CD8-positive, alpha-beta memory T cell (primary cell): Measurements from ENCODE around the gene ITGB5. TPM values are rescaled to one million over a fixed set of nuclear protein-coding genes. Genes with fewer than 3 reads are reported as not detected.
A peak's percentile ranks its signal among the peaks of the same experiment; 100 is the strongest.

Experiments used
- CTCF ChIA-PET: fragments of 350-600 bp; sonication (Branson Sonifier 250); formaldehyde crosslinking; loops from one replicate; lab custom pipeline; 2021; ENCODE audit warnings: antibody characterized with exemption; lab: Charles Lee
- POLR2A ChIA-PET: fragments of 350-600 bp; sonication (Branson Sonifier 250); formaldehyde crosslinking; loops from one replicate; lab custom pipeline; 2021; ENCODE audit warnings: antibody characterized with exemption; lab: Charles Lee
- DNase-seq, 5 donors: peaks; one replicate each; pipeline versions ENCODE4 v3.0.0 to v3.0.0-alpha.2; 2020 to 2022; ENCODE audit warnings: mixed read lengths in 1 of 5
- H3K27ac ChIP-seq: one replicate; pipeline ENCODE4 v1.7.0; 2013; ENCODE audit warnings: low read depth, mild to moderate bottlenecking, low read length, moderate library complexity
- H3K27me3 ChIP-seq: 2 replicates; pipeline ENCODE4 v1.7.0; 2013; ENCODE audit warnings: low read length, mild to moderate bottlenecking; ENCODE audit not compliant: insufficient read depth, poor library complexity, severe bottlenecking
- H3K36me3 ChIP-seq: 2 replicates; pipeline ENCODE4 v1.7.0; 2013; ENCODE audit warnings: mild to moderate bottlenecking, low read length, moderate library complexity; ENCODE audit not compliant: insufficient read depth
- H3K4me1 ChIP-seq: 2 replicates; pipeline ENCODE4 v1.7.0; 2013; ENCODE audit warnings: mild to moderate bottlenecking, low read length, moderate library complexity; ENCODE audit not compliant: insufficient read depth
- H3K4me3 ChIP-seq: 2 replicates; pipeline ENCODE4 v1.7.0; 2013; ENCODE audit warnings: mild to moderate bottlenecking, low read length
- H3K9me3 ChIP-seq: 2 replicates; pipeline ENCODE4 v1.7.0; 2013; ENCODE audit warnings: mild to moderate bottlenecking, low read length
- H3K27ac Mint-ChIP-seq, 8 donors: one replicate each; pipeline ENCODE4 v1.8.0; 2020 to 2021; ENCODE audit warnings: mixed read lengths in 8 of 8, mild to moderate bottlenecking in 6 of 8, inconsistent platforms in 3 of 8, moderate library complexity in 3 of 8
- H3K27me3 Mint-ChIP-seq, 2 donors: one replicate each; pipeline ENCODE4 v1.8.0; 2020 to 2021; ENCODE audit warnings: mixed read lengths in 2 of 2, mild to moderate bottlenecking in 1 of 2, moderate library complexity in 1 of 2
- H3K36me3 Mint-ChIP-seq, 3 donors: one replicate each; pipeline ENCODE4 v1.8.0; 2020 to 2021; ENCODE audit warnings: mixed read lengths in 3 of 3, inconsistent platforms in 1 of 3, mild to moderate bottlenecking in 1 of 3
- H3K4me1 Mint-ChIP-seq, 3 donors: one replicate each; pipeline ENCODE4 v1.8.0; 2020 to 2021; ENCODE audit warnings: mixed read lengths in 3 of 3, inconsistent platforms in 1 of 3, mild to moderate bottlenecking in 1 of 3
- H3K4me3 Mint-ChIP-seq, 7 donors: one replicate each; pipeline ENCODE4 v1.8.0; 2020 to 2021; ENCODE audit warnings: mixed read lengths in 7 of 7, mild to moderate bottlenecking in 6 of 7, moderate library complexity in 4 of 7, inconsistent platforms in 2 of 7
- H3K9me3 Mint-ChIP-seq, 5 donors: one replicate each; pipeline ENCODE4 v1.8.0; 2020 to 2022; ENCODE audit warnings: mixed read lengths in 5 of 5, mild to moderate bottlenecking in 3 of 5, moderate library complexity in 2 of 5, inconsistent platforms in 1 of 5
- polyA plus RNA-seq: library from polyadenylated mRNA; unstranded; fragments of 300-500 nt; fragmentation: Illumina TruSeq; gene quantifications from one replicate; pipeline ENCODE4 v1.2.3, GENCODE V29; 2021
- total RNA-seq, 2 experiments: library from RNA; stranded (reverse); gene quantifications; one replicate each; pipeline ENCODE4 v1.2.3, GENCODE V29; 2021

The ITGB5 gene
- total and polyA plus RNA-seq, 3 experiments from 2014 or later = 0.62 to 3.3 (median 2.0) TPM

GRCh38 chr3:124845406-124845805 lies 41.8 kb downstream of the ITGB5 start:
- POLR2A ChIA-PET = no interaction called here
- CTCF ChIA-PET = interaction anchor here (1.5 kb wide), 1 partner anchor 56 kb away, joined by 4 read pairs; no protein-coding TSS in a partner anchor

DNA sequence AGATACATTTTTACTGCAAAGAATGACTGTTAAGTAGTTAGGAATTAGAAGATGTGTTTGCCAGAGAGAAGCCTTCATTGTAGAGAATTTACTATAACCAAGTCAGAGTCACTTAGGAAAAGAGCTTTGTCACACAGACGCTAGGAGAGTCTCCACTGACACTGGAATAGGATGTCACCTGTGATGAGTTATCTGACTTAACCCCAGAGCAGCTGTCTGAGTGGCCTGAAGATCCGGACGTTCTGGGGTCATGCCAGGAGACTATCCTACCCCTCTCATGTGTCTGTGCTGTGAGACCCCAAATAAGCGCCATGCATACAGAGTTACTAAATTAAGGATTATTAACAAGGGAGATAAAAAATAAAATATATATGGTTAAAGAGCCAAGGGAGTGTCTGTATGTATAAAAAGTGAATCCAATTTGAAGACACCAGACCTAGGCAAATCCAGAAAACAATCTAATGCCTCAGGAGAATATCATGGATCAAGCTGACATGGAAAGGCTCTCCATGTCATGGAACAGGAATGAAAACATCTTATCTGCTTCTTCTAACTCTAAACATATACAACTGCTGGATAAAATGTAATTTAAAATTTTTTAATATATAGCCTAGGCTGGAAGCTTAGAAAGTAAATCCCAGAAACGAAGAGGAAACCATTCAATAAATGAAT lies 43.5 kb downstream of the ITGB5 start:
- Mint-ChIP-seq H3K9me3 (no peaks in the 10 kb centered on the region), H3K27ac (peak overlapping the region in 1 of 8 donors; percentile 41), H3K27me3 (peaks cover 6 to 10% of the 10 kb centered on the region in 2 donors), H3K4me1 (no peaks in the 10 kb centered on the region), H3K4me3 (no peak overlapping the region), H3K36me3 (peaks cover 0 to 2% (median 0%) of the 10 kb centered on the region in 3 donors)
- H3K4me1 ChIP-seq = no peaks in the 10 kb centered on the region
- POLR2A ChIA-PET = no interaction called here
- H3K27me3 ChIP-seq = no peaks in the 10 kb centered on the region
- H3K27ac ChIP-seq = no peak overlapping the region
- no peak overlapping the region for H3K4me3 ChIP-seq
- no peak for DNase-seq
- H3K9me3 ChIP-seq = no peaks in the 10 kb centered on the region
- H3K36me3 ChIP-seq = no peaks in the 10 kb centered on the region
- CTCF ChIA-PET = interaction anchor here (0.7 kb wide), 1 partner anchor 422 kb away, joined by 4 read pairs; no protein-coding TSS in a partner anchor

More at GRCh38 chr3:124845406-124845805, 41.8 kb downstream of the ITGB5 start:
- H3K36me3 Mint-ChIP-seq = peaks cover 0 to 2% (median 0%) of the 10 kb centered on the region in 3 donors
- Histone ChIP-seq H3K27ac (no peak overlapping the region), H3K36me3 (no peaks in the 10 kb centered on the region), H3K4me1 (no peaks in the 10 kb centered on the region), H3K9me3 (no peaks in the 10 kb centered on the region), H3K27me3 (no peaks in the 10 kb centered on the region), H3K4me3 (no peak overlapping the region)
- H3K4me1 Mint-ChIP-seq = no peaks in the 10 kb centered on the region
- no peak overlapping the region for H3K27ac Mint-ChIP-seq
- no peak for DNase-seq
- peaks cover 9 to 17% of the 10 kb centered on the region in 2 donors for H3K27me3 Mint-ChIP-seq
- H3K4me3 Mint-ChIP-seq = no peak overlapping the region
- no peaks in the 10 kb centered on the region for H3K9me3 Mint-ChIP-seq

GRCh38 chr3:124843047-124843446 lies 44.1 kb downstream of the ITGB5 start:
- H3K4me3 ChIP-seq = no peak overlapping the region
- ChIA-PET POLR2A (no interaction called here), CTCF (no interaction called here)
- no peak for DNase-seq
- Mint-ChIP-seq H3K36me3 (peaks cover 0 to 2% (median 0%) of the 10 kb centered on the region in 3 donors), H3K27ac (no peak overlapping the region), H3K27me3 (peaks cover 5 to 10% of the 10 kb centered on the region in 2 donors), H3K4me1 (no peaks in the 10 kb centered on the region), H3K4me3 (no peak overlapping the region), H3K9me3 (no peaks in the 10 kb centered on the region)
- H3K27ac ChIP-seq = no peak overlapping the region
- no peaks in the 10 kb centered on the region for H3K4me1 ChIP-seq
- no peaks in the 10 kb centered on the region for H3K9me3 ChIP-seq
- no peaks in the 10 kb centered on the region for H3K36me3 ChIP-seq
- H3K27me3 ChIP-seq = no peaks in the 10 kb centered on the region

DNA sequence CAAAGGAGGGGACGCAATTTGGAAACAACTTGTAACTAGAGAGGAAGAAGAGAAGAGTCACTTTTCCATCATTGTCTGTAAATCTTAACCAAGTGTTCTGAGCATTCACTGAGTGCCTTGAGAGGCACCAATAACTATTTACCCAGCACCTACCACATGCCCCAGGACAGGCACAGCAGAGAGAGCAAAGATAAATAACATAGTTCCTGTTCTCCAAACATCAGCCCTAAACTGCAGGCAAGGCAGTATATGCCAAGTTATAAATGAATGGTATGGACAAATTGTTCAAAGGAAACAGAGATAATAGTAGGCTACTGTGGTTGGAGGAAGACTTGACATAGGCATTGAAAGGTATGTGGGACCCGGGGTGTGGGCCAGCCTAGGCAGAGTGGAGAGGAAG lies 45.6 kb downstream of the ITGB5 start:
- POLR2A ChIA-PET = no interaction called here
- CTCF ChIA-PET = no interaction called here
- no peak for DNase-seq
- Histone ChIP-seq H3K4me3 (no peak overlapping the region), H3K9me3 (no peaks in the 10 kb centered on the region), H3K27ac (no peak overlapping the region), H3K36me3 (no peaks in the 10 kb centered on the region), H3K4me1 (no peaks in the 10 kb centered on the region), H3K27me3 (no peaks in the 10 kb centered on the region)
- H3K9me3 Mint-ChIP-seq = no peaks in the 10 kb centered on the region
- peaks cover 4 to 10% of the 10 kb centered on the region in 2 donors for H3K27me3 Mint-ChIP-seq
- H3K36me3 Mint-ChIP-seq = peaks cover 0 to 2% (median 0%) of the 10 kb centered on the region in 3 donors
- no peak overlapping the region for H3K27ac Mint-ChIP-seq
- H3K4me3 Mint-ChIP-seq = no peak overlapping the region
- peaks cover 5 to 10% (median 10%) of the 10 kb centered on the region in 3 donors for H3K4me1 Mint-ChIP-seq

GRCh38 chr3:124840331-124840730 lies 46.8 kb downstream of the ITGB5 start:
- H3K36me3 Mint-ChIP-seq = peaks cover 0 to 2% (median 0%) of the 10 kb centered on the region in 3 donors
- no peak overlapping the region for H3K4me3 Mint-ChIP-seq
- ChIA-PET POLR2A (no interaction called here), CTCF (no interaction called here)
- Histone ChIP-seq H3K27me3 (no peaks in the 10 kb centered on the region), H3K4me3 (no peak overlapping the region), H3K4me1 (peaks cover 6% of the 10 kb centered on the region), H3K9me3 (no peaks in the 10 kb centered on the region), H3K36me3 (no peaks in the 10 kb centered on the region), H3K27ac (no peak overlapping the region)
- peak overlapping the region in 1 of 8 donors; percentile 32 for H3K27ac Mint-ChIP-seq
- H3K9me3 Mint-ChIP-seq = no peaks in the 10 kb centered on the region
- DNase-seq = no peak
- peaks cover 10 to 18% (median 14%) of the 10 kb centered on the region in 3 donors for H3K4me1 Mint-ChIP-seq
- H3K27me3 Mint-ChIP-seq = peaks cover 8 to 10% of the 10 kb centered on the region in 2 donors

- Histone ChIP-seq H3K4me1 (peaks cover 7% of the 10 kb centered on the region), H3K36me3 (no peaks in the 10 kb centered on the region), H3K27me3 (no peaks in the 10 kb centered on the region), H3K9me3 (no peaks in the 10 kb centered on the region), H3K4me3 (no peak overlapping the region), H3K27ac (no peak overlapping the region)
- H3K27ac Mint-ChIP-seq = peak overlapping the region in 1 of 8 donors; percentile 32
- no peak overlapping the region for H3K4me3 Mint-ChIP-seq
- CTCF ChIA-PET = no interaction called here
- no peaks in the 10 kb centered on the region for H3K9me3 Mint-ChIP-seq
- POLR2A ChIA-PET = no interaction called here
- peaks cover 15 to 23% (median 18%) of the 10 kb centered on the region in 3 donors for H3K4me1 Mint-ChIP-seq
- peaks cover 0 to 2% (median 0%) of the 10 kb centered on the region in 3 donors for H3K36me3 Mint-ChIP-seq
- peaks cover 10 to 14% of the 10 kb centered on the region in 2 donors for H3K27me3 Mint-ChIP-seq
- no peak for DNase-seq
Measured at GRCh38 chr3:124839896-124840295, 47.3 kb downstream of the ITGB5 start.

- peaks cover 17 to 29% (median 21%) of the 10 kb centered on the region in 3 donors for H3K4me1 Mint-ChIP-seq
- ChIA-PET POLR2A (no interaction called here), CTCF (no interaction called here)
- Histone ChIP-seq H3K36me3 (no peaks in the 10 kb centered on the region), H3K4me1 (peaks cover 11% of the 10 kb centered on the region), H3K4me3 (no peak overlapping the region), H3K27me3 (no peaks in the 10 kb centered on the region), H3K27ac (no peak overlapping the region), H3K9me3 (no peaks in the 10 kb centered on the region)
- DNase-seq = no peak
- peaks cover 11 to 18% of the 10 kb centered on the region in 2 donors for H3K27me3 Mint-ChIP-seq
- H3K27ac Mint-ChIP-seq = no peak overlapping the region
- peaks cover 0 to 2% (median 0%) of the 10 kb centered on the region in 3 donors for H3K36me3 Mint-ChIP-seq
- no peak overlapping the region for H3K4me3 Mint-ChIP-seq
- no peaks in the 10 kb centered on the region for H3K9me3 Mint-ChIP-seq
Measured at GRCh38 chr3:124838963-124839362, 48.2 kb downstream of the ITGB5 start.

- Mint-ChIP-seq H3K9me3 (no peaks in the 10 kb centered on the region), H3K36me3 (no peaks in the 10 kb centered on the region), H3K27me3 (peaks cover 8 to 18% of the 10 kb centered on the region in 2 donors), H3K27ac (peak overlapping the region in 1 of 8 donors; percentile 13), H3K4me1 (peaks cover 17 to 32% (median 24%) of the 10 kb centered on the region in 3 donors), H3K4me3 (no peak overlapping the region)
- Histone ChIP-seq H3K36me3 (no peaks in the 10 kb centered on the region), H3K4me3 (no peak overlapping the region), H3K27me3 (no peaks in the 10 kb centered on the region), H3K9me3 (no peaks in the 10 kb centered on the region), H3K4me1 (peaks cover 11% of the 10 kb centered on the region), H3K27ac (no peak overlapping the region)
- POLR2A ChIA-PET = no interaction called here
- DNase-seq = no peak
- CTCF ChIA-PET = no interaction called here
Measured at GRCh38 chr3:124837730-124838186, 49.4 kb downstream of the ITGB5 start.
